HepG2 (cell line): ENCODE results near the gene MEGF6. TPM values are rescaled to one million over a fixed set of nuclear protein-coding genes. Genes with fewer than 3 reads are reported as not detected.
A peak's percentile ranks its signal among the peaks of the same experiment; 100 is the strongest.

Experiments used
- ATAC-seq: fragments of 200-7000 bp; cut with Tn5 transposase; 3 replicates; pipeline ENCODE4 v1.9.1; 2020; ENCODE audit warnings: mild to moderate bottlenecking, moderate library complexity
- BruUV-seq: library from RNA; stranded (reverse); fragments of 400-500 nt; replicated peaks from 2 replicates; lab custom pipeline; 2021; lab: Mats Ljungman, UMichigan
- CTCF ChIA-PET: fragments of 300-600 bp; formaldehyde crosslinking; extraction: SDS; loops from one replicate; lab custom pipeline; 2021; ENCODE audit warnings: low total read pairs, inconsistent platforms, low intra/inter-chr PET ratio; lab: Yijun Ruan, JAX
- POLR2A ChIA-PET: fragments of 350-600 bp; sonication (Branson Sonifier 250); formaldehyde crosslinking; loops from one replicate; lab custom pipeline; 2020; ENCODE audit warnings: antibody characterized with exemption, inconsistent platforms; lab: Yijun Ruan, JAX
- DNase-seq: peaks from one replicate; pipeline ENCODE4 v3.0.0-alpha.2; 2015; ENCODE audit warnings: low spot score
- FAIRE-seq: peaks from 3 replicates; lab custom pipeline; 2011; peaks lifted over from hg19 to GRCh38; lab: Jason Lieb, UNC
- H2AFZ ChIP-seq: one replicate; pipeline ENCODE4 v1.6.1; 2011; ENCODE audit warnings: low read length, inconsistent platforms
- H3K27ac ChIP-seq: fragments of 300-600 bp; 3 replicates; pipeline ENCODE4 v1.8.0; 2011; ENCODE audit warnings: mixed run types, mild to moderate bottlenecking, mixed read lengths, low read length, inconsistent platforms; ENCODE audit not compliant: insufficient read depth; ENCODE audit errors: extremely low read length
- H3K27me3 ChIP-seq, 2 experiments: fragments of 200-600 bp in 1 of 2; 2 replicates in 1 of 2; 3 replicates in 1 of 2; pipeline versions ENCODE4 v1.6.0 to v1.8.0; 2011; ENCODE audit warnings: low read length in 2 of 2, mild to moderate bottlenecking in 2 of 2, moderate library complexity in 2 of 2, inconsistent platforms in 1 of 2; ENCODE audit not compliant: insufficient read depth in 2 of 2, control insufficient read depth in 1 of 2
- H3K36me3 ChIP-seq, 2 experiments: fragments of 200-600 bp in 1 of 2; replicated peaks in 1 of 2; 2 replicates in 1 of 2; 3 replicates in 1 of 2; pipeline versions ENCODE4 v1.5.1 to v1.8.0; 2011; ENCODE audit warnings: low read length in 2 of 2, inconsistent platforms in 1 of 2; ENCODE audit not compliant: insufficient read depth in 2 of 2, control insufficient read depth in 1 of 2
- H3K4me1 ChIP-seq: 2 replicates; pipeline ENCODE4 v1.5.1; 2012; ENCODE audit warnings: low read length, inconsistent platforms; ENCODE audit not compliant: insufficient read depth
- H3K4me2 ChIP-seq: 2 replicates; pipeline ENCODE4 v1.6.0; 2011; ENCODE audit warnings: low read depth, low read length, inconsistent platforms
- H3K4me3 ChIP-seq, 3 experiments: fragments of 200-600 bp in 1 of 3; sonication (generic), shearing (Covaris generic) in 1 of 3; replicated peaks in 1 of 3; 2 replicates each; pipeline ENCODE4 v1.5.1; 2011 to 2016; ENCODE audit warnings: low read length in 3 of 3, inconsistent platforms in 2 of 3, low read depth in 2 of 3, mild to moderate bottlenecking in 2 of 3, control low read depth in 1 of 3, mixed read lengths in 1 of 3; ENCODE audit not compliant: insufficient read depth in 1 of 3
- H3K79me2 ChIP-seq: one replicate; pipeline ENCODE4 v1.6.1; 2011; ENCODE audit warnings: low read length, inconsistent platforms; ENCODE audit not compliant: insufficient read depth
- H3K9ac ChIP-seq: 2 replicates; pipeline ENCODE4 v1.6.0; 2011; ENCODE audit warnings: mild to moderate bottlenecking, low read depth, low read length, inconsistent platforms; ENCODE audit not compliant: insufficient read depth
- H3K9me3 ChIP-seq: 2 replicates; pipeline ENCODE4 v1.5.1; 2012; ENCODE audit warnings: mild to moderate bottlenecking, low read length
- H4K20me1 ChIP-seq: 2 replicates; pipeline ENCODE4 v1.6.0; 2011; ENCODE audit warnings: inconsistent platforms, mild to moderate bottlenecking, low read length, moderate library complexity; ENCODE audit not compliant: insufficient read depth
- BHLHE40 ChIP-seq: IDR thresholded peaks from 2 replicates; pipeline ENCODE4 v1.6.1; 2011; ENCODE audit warnings: low read length, improper control_type of control experiment
- CHCHD3 ChIP-seq: sonication (generic); formaldehyde crosslinking; IDR thresholded peaks from 2 replicates; pipeline ENCODE4 v1.8.0; 2022; ENCODE audit warnings: mild to moderate bottlenecking, missing genetic modification reagents, moderate library complexity
- DR1 ChIP-seq: sonication (generic); formaldehyde crosslinking; IDR thresholded peaks from 2 replicates; pipeline ENCODE4 v1.8.0; 2021; ENCODE audit warnings: mild to moderate bottlenecking, missing genetic modification reagents, inconsistent platforms
- KDM2A ChIP-seq: sonication (generic); formaldehyde crosslinking; IDR thresholded peaks from 2 replicates; pipeline ENCODE4 v1.4.0; 2020; ENCODE audit warnings: low read depth, missing genetic modification reagents, borderline replicate concordance
- KLF16 ChIP-seq, 2 experiments: sonication (generic) in 1 of 2; formaldehyde crosslinking in 1 of 2; IDR thresholded peaks; 2 replicates each; pipeline versions ENCODE4 v1.6.1 to v1.8.0; 2016 to 2023; ENCODE audit warnings: missing genetic modification reagents in 2 of 2, missing compliant biosample characterization in 1 of 2
- NBN ChIP-seq: fragments of 450-650 bp; conservative IDR thresholded peaks from 2 replicates; pipeline ENCODE4 v1.6.1; 2017
- NFIC ChIP-seq: IDR thresholded peaks from 2 replicates; pipeline ENCODE4 v1.6.1; 2012; ENCODE audit warnings: mild to moderate bottlenecking, low read length, inconsistent platforms
- NR1H2 ChIP-seq: sonication (generic); formaldehyde crosslinking; IDR thresholded peaks from 2 replicates; pipeline ENCODE4 v1.8.1; 2022; ENCODE audit warnings: low read depth, missing genetic modification reagents, borderline replicate concordance
- REPIN1 ChIP-seq: sonication (generic); formaldehyde crosslinking; IDR thresholded peaks from 2 replicates; pipeline ENCODE4 v1.8.0; 2022; ENCODE audit warnings: missing genetic modification reagents, low read depth, mild to moderate bottlenecking, borderline replicate concordance
- RORA ChIP-seq: sonication (generic); formaldehyde crosslinking; IDR thresholded peaks from 2 replicates; pipeline ENCODE4 v1.5.0; 2020; ENCODE audit warnings: mild to moderate bottlenecking, missing genetic modification reagents, moderate library complexity
- SPEN ChIP-seq: sonication (generic); formaldehyde crosslinking; IDR thresholded peaks from 2 replicates; pipeline ENCODE4 v1.5.1; 2020; ENCODE audit warnings: low read depth, mild to moderate bottlenecking, missing genetic modification reagents
- TEAD3 ChIP-seq: optimal IDR thresholded peaks from 2 replicates; pipeline ENCODE3; 2016; ENCODE audit warnings: borderline replicate concordance
- THYN1 ChIP-seq: sonication (generic); formaldehyde crosslinking; IDR thresholded peaks from 2 replicates; pipeline ENCODE4 v1.8.1; 2023; ENCODE audit warnings: low read depth, mild to moderate bottlenecking, moderate library complexity, missing genetic modification reagents, borderline replicate concordance
- ZFP37 ChIP-seq: sonication (generic); formaldehyde crosslinking; IDR thresholded peaks from 2 replicates; pipeline ENCODE4 v1.4.0; 2020; ENCODE audit warnings: missing genetic modification reagents, borderline replicate concordance
- ZKSCAN8 ChIP-seq: IDR thresholded peaks from 2 replicates; pipeline ENCODE4 v1.6.1; 2016; ENCODE audit warnings: borderline replicate concordance, missing genetic modification reagents, missing compliant biosample characterization
- ZNF263 ChIP-seq: sonication (generic); formaldehyde crosslinking; IDR thresholded peaks from 2 replicates; pipeline ENCODE4 v1.4.0; 2020; ENCODE audit warnings: missing genetic modification reagents
- ZNF296 ChIP-seq: sonication (generic); formaldehyde crosslinking; conservative IDR thresholded peaks from 2 replicates; pipeline ENCODE4 v1.5.0; 2020; ENCODE audit warnings: mild to moderate bottlenecking, missing genetic modification reagents
- ZNF354B ChIP-seq: sonication (generic); formaldehyde crosslinking; IDR thresholded peaks from 2 replicates; pipeline ENCODE4 v1.8.0; 2022; ENCODE audit warnings: mild to moderate bottlenecking, missing genetic modification reagents
- ZNF501 ChIP-seq: sonication (generic); formaldehyde crosslinking; IDR thresholded peaks from 2 replicates; pipeline ENCODE4 v1.5.1; 2020; ENCODE audit warnings: mild to moderate bottlenecking, moderate library complexity, missing genetic modification reagents
- ZNF777 ChIP-seq: sonication (generic); formaldehyde crosslinking; IDR thresholded peaks from 2 replicates; pipeline ENCODE4 v1.4.0; 2020; ENCODE audit warnings: missing genetic modification reagents
- WGBS: methylation state at CpG from one replicate; pipeline ENCODE4 v1.1.6; 2017; ENCODE audit warnings: low lambda C conversion rate; 5-methylcytosine and 5-hydroxymethylcytosine counted together
- in situ Hi-C: cut with HindIII; loops from 2 replicates; pipeline ENCODE4 v1.10.0; 2017; ENCODE audit warnings: low pct_unique_long_range_greater_than_20kb; ENCODE audit not compliant: extremely low pct_ligation_motif_present
- intact Hi-C: fragments of 100-400 bp; cut with micrococcal nuclease; formaldehyde crosslinking; loops from one replicate; pipeline ENCODE4 v1.10.0; 2022; ENCODE audit not compliant: unreplicated experiment
- polyA plus RNA-seq, 8 experiments: library from polyadenylated mRNA; depleted of rRNA in 3 of 8; stranded (reverse) in 7 of 8; unstranded in 1 of 8; fragments of >200 nt; fragmentation: Illumina TruSeq in 4 of 8; extraction: Trizol in 4 of 8; gene quantifications; 2 replicates each; pipeline versions ENCODE4 v1.2.1 to v1.2.3, GENCODE V29; 2011 to 2016; ENCODE audit warnings: low read depth in 4 of 8, missing spikeins in 1 of 8, mixed read lengths in 1 of 8; ENCODE audit not compliant: insufficient read depth in 1 of 8
- total RNA-seq, 5 experiments: library from RNA; depleted of rRNA; stranded (reverse); fragments of >200 nt; fragmentation: Illumina TruSeq; extraction: Trizol; gene quantifications; 2 replicates each; pipeline ENCODE4 v1.2.3, GENCODE V29; 2016; ENCODE audit warnings: low read depth in 1 of 5
- TF ChIP-seq, protein P1 (sequence below): sonication (generic); formaldehyde crosslinking; IDR thresholded peaks from 2 replicates; pipeline ENCODE4 v1.4.0; 2020; ENCODE audit warnings: mild to moderate bottlenecking, missing genetic modification reagents
- TF ChIP-seq, protein P2 (sequence below): sonication (generic); formaldehyde crosslinking; IDR thresholded peaks from 2 replicates; pipeline ENCODE4 v1.9.0; 2021; ENCODE audit warnings: missing genetic modification reagents, mild to moderate bottlenecking, borderline replicate concordance

Gene MEGF6
- total and polyA plus RNA-seq, 2 of the 13 experiments (the other 11 are each of a cell fraction or from before 2014, with no cell fraction given), result 1.9 TPM

DNA sequence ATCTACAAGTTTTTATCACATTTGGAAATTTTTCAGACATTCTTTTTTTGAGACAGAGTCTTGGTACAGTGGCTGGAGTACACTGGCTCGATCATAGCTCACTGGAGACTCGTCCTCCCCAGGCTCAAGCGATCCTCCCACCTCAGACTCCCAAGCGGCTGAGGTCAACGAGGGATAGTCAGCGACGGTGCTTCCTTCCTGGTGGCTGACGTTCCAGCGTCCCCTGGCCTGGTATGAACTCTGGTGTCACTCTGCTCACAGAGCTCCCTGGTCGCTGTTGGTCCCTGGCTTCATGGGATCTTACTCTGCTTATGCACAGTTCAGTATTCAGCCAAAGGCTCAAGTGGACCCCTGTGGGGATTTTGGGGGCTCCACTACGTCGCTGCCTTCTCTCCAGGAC lies 160.3 kb downstream of the MEGF6 start:
- intact Hi-C loops, result loop anchor here (5.0 kb wide), 1 partner anchor 171 kb away; no protein-coding TSS in a partner anchor
- peaks cover 52% of the 10 kb centered on the region for H3K4me1 ChIP-seq
- WGBS, result 30% methylated on average over 12 of the region's 12 CpGs
- no TSS peak for BruUV-seq
- H3K4me2 ChIP-seq, result no peak overlapping the region
- H3K4me3 ChIP-seq, result no peak overlapping the region
- peak overlapping the region; percentile 48 for H3K27ac ChIP-seq
- no peak overlapping the region for H3K9ac ChIP-seq
- no peaks in the 10 kb centered on the region; the same call in 1 of the 2 replicates for H4K20me1 ChIP-seq
- H2AFZ ChIP-seq, result no peak overlapping the region
- H3K27me3 ChIP-seq, result no peaks in the 10 kb centered on the region
- no peaks in the 10 kb centered on the region for H3K9me3 ChIP-seq
- ChIA-PET POLR2A (no interaction called here), CTCF (interaction anchor here (3.8 to 4.4 kb wide), 2 partner anchors 21 to 32 kb away, joined by 57 to 70 read pairs; no protein-coding TSS in a partner anchor)
- no peaks in the 10 kb centered on the region for H3K36me3 ChIP-seq
- in situ Hi-C loops, result no loop called here
- ATAC-seq (no peak), DNase-seq (no peak), FAIRE-seq (no peak)
- peaks cover 8% of the 10 kb centered on the region for H3K79me2 ChIP-seq
- TF ChIP-seq NFIC, result no peak
- no peak for TF ChIP-seq THYN1 (CRISPR knock-in tag)
- TF ChIP-seq, protein P1, sequence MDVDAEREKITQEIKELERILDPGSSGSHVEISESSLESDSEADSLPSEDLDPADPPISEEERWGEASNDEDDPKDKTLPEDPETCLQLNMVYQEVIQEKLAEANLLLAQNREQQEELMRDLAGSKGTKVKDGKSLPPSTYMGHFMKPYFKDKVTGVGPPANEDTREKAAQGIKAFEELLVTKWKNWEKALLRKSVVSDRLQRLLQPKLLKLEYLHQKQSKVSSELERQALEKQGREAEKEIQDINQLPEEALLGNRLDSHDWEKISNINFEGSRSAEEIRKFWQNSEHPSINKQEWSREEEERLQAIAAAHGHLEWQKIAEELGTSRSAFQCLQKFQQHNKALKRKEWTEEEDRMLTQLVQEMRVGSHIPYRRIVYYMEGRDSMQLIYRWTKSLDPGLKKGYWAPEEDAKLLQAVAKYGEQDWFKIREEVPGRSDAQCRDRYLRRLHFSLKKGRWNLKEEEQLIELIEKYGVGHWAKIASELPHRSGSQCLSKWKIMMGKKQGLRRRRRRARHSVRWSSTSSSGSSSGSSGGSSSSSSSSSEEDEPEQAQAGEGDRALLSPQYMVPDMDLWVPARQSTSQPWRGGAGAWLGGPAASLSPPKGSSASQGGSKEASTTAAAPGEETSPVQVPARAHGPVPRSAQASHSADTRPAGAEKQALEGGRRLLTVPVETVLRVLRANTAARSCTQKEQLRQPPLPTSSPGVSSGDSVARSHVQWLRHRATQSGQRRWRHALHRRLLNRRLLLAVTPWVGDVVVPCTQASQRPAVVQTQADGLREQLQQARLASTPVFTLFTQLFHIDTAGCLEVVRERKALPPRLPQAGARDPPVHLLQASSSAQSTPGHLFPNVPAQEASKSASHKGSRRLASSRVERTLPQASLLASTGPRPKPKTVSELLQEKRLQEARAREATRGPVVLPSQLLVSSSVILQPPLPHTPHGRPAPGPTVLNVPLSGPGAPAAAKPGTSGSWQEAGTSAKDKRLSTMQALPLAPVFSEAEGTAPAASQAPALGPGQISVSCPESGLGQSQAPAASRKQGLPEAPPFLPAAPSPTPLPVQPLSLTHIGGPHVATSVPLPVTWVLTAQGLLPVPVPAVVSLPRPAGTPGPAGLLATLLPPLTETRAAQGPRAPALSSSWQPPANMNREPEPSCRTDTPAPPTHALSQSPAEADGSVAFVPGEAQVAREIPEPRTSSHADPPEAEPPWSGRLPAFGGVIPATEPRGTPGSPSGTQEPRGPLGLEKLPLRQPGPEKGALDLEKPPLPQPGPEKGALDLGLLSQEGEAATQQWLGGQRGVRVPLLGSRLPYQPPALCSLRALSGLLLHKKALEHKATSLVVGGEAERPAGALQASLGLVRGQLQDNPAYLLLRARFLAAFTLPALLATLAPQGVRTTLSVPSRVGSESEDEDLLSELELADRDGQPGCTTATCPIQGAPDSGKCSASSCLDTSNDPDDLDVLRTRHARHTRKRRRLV (CRISPR knock-in tag), result no peak
- TF ChIP-seq DR1, result no peak
- TF ChIP-seq ZKSCAN8 (CRISPR knock-in tag), result no peak
- TF ChIP-seq REPIN1 (CRISPR knock-in tag), result no peak
- no peak for TF ChIP-seq ZNF296
- TF ChIP-seq, protein P2, sequence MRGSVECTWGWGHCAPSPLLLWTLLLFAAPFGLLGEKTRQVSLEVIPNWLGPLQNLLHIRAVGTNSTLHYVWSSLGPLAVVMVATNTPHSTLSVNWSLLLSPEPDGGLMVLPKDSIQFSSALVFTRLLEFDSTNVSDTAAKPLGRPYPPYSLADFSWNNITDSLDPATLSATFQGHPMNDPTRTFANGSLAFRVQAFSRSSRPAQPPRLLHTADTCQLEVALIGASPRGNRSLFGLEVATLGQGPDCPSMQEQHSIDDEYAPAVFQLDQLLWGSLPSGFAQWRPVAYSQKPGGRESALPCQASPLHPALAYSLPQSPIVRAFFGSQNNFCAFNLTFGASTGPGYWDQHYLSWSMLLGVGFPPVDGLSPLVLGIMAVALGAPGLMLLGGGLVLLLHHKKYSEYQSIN, result no peak
- TF ChIP-seq NBN, result no peak
- TF ChIP-seq CHCHD3 (CRISPR knock-in tag), result no peak
- TF ChIP-seq RORA (CRISPR knock-in tag), result no peak
- TF ChIP-seq BHLHE40, result no peak
- no peak for TF ChIP-seq KLF16 (CRISPR knock-in tag; IDR thresholded peaks at IDR 0.05)
- no peak for TF ChIP-seq NR1H2
- TF ChIP-seq ZNF263 (CRISPR knock-in tag), result peak; percentile 94
- TF ChIP-seq ZFP37, result no peak
- no peak for TF ChIP-seq ZNF501 (CRISPR knock-in tag)
- peak; percentile 69 for TF ChIP-seq KDM2A (CRISPR knock-in tag)
- peak; percentile 21 for TF ChIP-seq TEAD3 (CRISPR knock-in tag)
- no peak for TF ChIP-seq ZNF777 (CRISPR knock-in tag)
- TF ChIP-seq ZNF354B, result no peak
- 0 out of 2 replicates have a peak, but pooled peaks have one; percentile 46 for TF ChIP-seq SPEN (CRISPR knock-in tag)
